Natural killer cell treated with Interleukin-12 subunit alpha and Interleukin-12 subunit beta and Interleukin-15 and Interleukin-18, amount 100 ng/mL, for 72 hours (primary cell): Measurements from ENCODE around the gene AGAP3. TPM values are rescaled to one million over a fixed set of nuclear protein-coding genes. Genes with fewer than 3 reads are reported as not detected.

ENCODE experiments used
- ATAC-seq, 2 donors: fragments of 150-1000 bp; cut with Tn5 transposase in 1 of 2; sonication (Bioruptor Pico), chemical (Tn5 transposase) in 1 of 2; 2 replicates each; pipeline ENCODE4 v1.10.0; 2021
- DNase-seq: peaks from one replicate; pipeline ENCODE4 v3.0.0; 2022; ENCODE audit warnings: low spot score
- H3K27ac Mint-ChIP-seq, 2 donors: 1 replicate in 1 of 2; 2 replicates in 1 of 2; pipeline ENCODE4 v1.8.0; 2022; ENCODE audit warnings: mixed read lengths in 2 of 2, mild to moderate bottlenecking in 1 of 2, moderate library complexity in 1 of 2
- H3K27me3 Mint-ChIP-seq, 2 donors: 1 replicate in 1 of 2; 2 replicates in 1 of 2; pipeline ENCODE4 v1.8.0; 2022; ENCODE audit warnings: mixed read lengths in 2 of 2
- H3K36me3 Mint-ChIP-seq: one replicate; pipeline ENCODE4 v1.8.0; 2022; ENCODE audit warnings: mixed read lengths
- H3K4me1 Mint-ChIP-seq, 2 donors: 1 replicate in 1 of 2; 2 replicates in 1 of 2; pipeline ENCODE4 v1.8.0; 2022; ENCODE audit warnings: low read depth in 2 of 2, mixed read lengths in 2 of 2, mild to moderate bottlenecking in 1 of 2
- H3K4me3 Mint-ChIP-seq: one replicate; pipeline ENCODE4 v1.8.0; 2022; ENCODE audit warnings: mixed read lengths
- H3K9me3 Mint-ChIP-seq: 2 replicates; pipeline ENCODE4 v1.8.0; 2022; ENCODE audit warnings: mixed read lengths
- total RNA-seq, 2 donors: library from RNA; stranded (reverse); gene quantifications; one replicate each; pipeline ENCODE4 v1.2.3, GENCODE V29; 2022

AGAP3 gene
- total RNA-seq, 2 donors from 2014 or later: 28.4 to 101 TPM

DNA sequence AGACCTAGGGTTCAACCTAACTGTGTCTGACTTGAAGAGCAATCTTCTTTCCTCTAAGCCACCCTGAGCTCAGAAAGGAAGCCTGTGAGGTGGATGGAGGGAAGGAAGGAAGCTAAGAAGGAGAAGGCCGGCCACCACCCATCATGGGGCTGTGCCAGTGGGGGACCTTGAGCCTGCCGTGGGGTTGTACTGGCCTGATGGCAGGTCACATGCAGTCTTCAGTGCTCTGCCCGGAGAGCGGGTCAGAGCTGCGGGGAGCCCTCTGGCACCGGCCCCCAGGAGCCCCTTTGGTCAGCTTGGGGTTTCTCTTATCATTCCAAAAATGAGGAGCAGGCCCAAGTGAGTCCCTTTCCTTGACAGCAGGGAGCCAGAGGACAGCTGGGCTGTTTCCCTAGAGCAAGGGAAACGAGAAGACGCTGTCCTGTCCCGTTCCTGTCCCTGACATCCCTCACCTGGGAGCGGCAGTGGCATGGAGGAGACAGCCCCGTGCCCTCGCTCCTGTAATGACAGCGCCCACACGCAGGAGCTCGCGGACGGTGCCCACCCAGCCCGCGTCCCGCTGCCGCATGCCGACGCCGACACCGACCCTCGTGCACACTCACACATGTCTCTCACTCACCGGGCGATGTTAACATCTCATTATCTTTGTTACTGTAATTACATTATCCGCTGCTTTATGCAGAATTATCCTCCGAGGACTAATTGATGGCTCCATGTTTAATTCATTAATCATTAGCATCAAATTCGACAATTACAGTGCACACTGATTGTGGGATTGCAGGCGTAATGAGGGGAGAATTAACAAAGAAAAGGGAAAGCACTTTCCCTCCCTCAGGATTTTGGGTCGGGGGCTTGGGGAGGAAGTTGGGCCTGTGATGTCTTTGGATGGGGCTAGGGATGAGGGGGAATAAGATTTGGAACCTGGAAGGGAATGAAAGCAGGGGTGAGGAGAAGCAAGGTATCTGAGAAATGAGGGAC, 49.9 kb downstream of the AGAP3 start:
- no peak overlapping the region for H3K4me3 Mint-ChIP-seq
- DNase-seq (peak; percentile 57), ATAC-seq (no peak)
- no peaks in the 10 kb centered on the region for H3K9me3 Mint-ChIP-seq
- H3K4me1 Mint-ChIP-seq: no peaks in the 10 kb centered on the region
- no peaks in the 10 kb centered on the region for H3K36me3 Mint-ChIP-seq
- H3K27me3 Mint-ChIP-seq: no peaks in the 10 kb centered on the region
- no peak overlapping the region for H3K27ac Mint-ChIP-seq

DNA sequence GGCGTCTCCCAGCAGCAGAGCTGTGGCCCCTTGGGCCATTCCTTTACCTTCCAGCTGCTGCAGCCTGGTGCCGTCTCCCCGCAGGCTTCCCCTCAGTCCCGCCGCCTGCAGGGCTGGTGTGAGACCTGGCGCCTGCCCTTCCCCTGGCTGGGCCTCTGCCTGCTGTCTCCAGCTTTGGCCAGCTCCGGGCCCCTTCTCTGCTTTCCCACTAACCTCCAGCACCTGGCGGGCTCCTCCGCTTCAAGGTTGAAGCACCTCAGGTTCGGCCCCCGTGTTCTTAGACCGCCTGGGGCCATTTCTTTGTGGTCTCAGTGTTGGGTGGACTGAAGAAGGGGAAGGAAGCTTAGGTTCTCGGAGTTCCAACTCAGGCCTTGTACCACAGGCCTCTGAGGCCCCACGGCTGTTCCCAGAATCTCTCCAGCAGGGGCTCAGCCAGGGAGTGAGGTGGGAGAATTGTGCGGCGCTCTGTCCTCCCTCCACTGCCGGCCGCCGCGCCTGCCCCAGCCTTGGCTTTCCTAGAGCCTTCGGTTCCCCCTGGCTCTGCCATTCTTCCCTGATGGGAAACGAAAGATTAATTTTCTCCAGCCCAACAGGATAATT, 50.9 kb downstream of the AGAP3 start:
- DNase-seq: peak; percentile 49
- H3K4me1 Mint-ChIP-seq: no peaks in the 10 kb centered on the region
- H3K9me3 Mint-ChIP-seq: no peaks in the 10 kb centered on the region
- H3K36me3 Mint-ChIP-seq: no peaks in the 10 kb centered on the region
- H3K27ac Mint-ChIP-seq: no peak overlapping the region
- no peak overlapping the region for H3K4me3 Mint-ChIP-seq
- no peaks in the 10 kb centered on the region for H3K27me3 Mint-ChIP-seq
- ATAC-seq: no peak

DNA sequence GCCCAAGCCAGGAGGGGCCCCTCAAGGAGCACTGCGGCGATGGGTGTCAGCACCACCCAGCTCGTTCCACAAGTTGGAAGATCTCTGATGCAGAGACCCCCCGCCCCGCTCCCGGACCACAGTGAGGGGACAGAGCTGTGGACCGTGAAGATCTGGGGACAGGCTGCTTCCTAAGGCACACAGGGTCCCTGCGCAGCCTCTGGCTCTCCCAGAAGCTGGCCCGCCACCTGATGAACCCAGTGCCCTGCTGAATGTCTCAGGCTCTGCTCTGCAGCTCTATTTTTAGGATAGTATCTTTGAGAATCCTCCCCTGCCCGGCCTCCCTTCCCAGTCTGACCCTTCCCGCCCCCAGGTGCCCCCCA, 51.5 kb downstream of the AGAP3 start:
- peak; percentile 48 for DNase-seq
- no peaks in the 10 kb centered on the region for H3K36me3 Mint-ChIP-seq
- no peak overlapping the region for H3K27ac Mint-ChIP-seq

DNA sequence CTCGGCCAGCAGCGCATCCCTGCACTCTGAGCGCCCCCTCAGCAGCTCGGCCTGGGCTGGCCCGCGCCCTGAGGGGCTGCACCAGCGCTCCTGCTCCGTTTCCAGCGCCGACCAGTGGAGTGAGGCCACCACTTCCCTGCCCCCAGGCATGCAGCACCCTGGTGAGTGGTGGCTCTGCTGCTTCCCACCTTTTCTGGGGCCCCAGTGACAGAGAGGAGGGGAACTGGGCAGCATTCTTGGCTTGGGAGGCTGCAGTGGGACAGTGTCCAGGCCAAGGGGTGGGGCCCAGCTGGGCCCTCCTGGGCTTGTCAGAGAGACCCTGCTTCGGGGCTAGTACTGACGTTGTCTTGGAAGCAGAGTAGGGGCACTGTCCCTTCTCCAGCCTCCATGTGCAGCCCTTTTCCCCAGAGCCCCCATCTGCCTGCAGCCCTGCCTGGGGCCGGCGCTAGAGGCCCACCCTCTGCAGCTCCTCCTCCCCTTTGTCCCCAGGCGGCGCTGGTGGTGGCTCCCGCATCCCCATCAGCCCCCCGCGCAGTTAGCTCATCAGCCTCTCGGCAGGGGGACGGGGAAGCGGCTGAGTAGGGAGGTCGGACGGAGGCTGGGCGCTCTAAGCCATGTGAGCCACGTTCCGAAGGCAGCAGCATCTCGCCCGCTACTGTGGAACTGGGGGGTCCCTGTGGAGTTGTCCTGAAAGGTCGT, 52.0 kb downstream of the AGAP3 start:
- Mint-ChIP-seq H3K4me1 (no peaks in the 10 kb centered on the region), H3K27me3 (no peaks in the 10 kb centered on the region), H3K27ac (no peak overlapping the region), H3K9me3 (no peaks in the 10 kb centered on the region), H3K36me3 (no peaks in the 10 kb centered on the region), H3K4me3 (no peak overlapping the region)
- peak; percentile 59 for DNase-seq
- ATAC-seq: peak in 1 of 2 donors; percentile 2

More for the DNA sequence above, 51.5 kb downstream of the AGAP3 start:
- no peaks in the 10 kb centered on the region for H3K27me3 Mint-ChIP-seq
- H3K4me3 Mint-ChIP-seq: no peak overlapping the region
- no peak for ATAC-seq
- H3K4me1 Mint-ChIP-seq: no peaks in the 10 kb centered on the region
- no peaks in the 10 kb centered on the region for H3K9me3 Mint-ChIP-seq

DNA sequence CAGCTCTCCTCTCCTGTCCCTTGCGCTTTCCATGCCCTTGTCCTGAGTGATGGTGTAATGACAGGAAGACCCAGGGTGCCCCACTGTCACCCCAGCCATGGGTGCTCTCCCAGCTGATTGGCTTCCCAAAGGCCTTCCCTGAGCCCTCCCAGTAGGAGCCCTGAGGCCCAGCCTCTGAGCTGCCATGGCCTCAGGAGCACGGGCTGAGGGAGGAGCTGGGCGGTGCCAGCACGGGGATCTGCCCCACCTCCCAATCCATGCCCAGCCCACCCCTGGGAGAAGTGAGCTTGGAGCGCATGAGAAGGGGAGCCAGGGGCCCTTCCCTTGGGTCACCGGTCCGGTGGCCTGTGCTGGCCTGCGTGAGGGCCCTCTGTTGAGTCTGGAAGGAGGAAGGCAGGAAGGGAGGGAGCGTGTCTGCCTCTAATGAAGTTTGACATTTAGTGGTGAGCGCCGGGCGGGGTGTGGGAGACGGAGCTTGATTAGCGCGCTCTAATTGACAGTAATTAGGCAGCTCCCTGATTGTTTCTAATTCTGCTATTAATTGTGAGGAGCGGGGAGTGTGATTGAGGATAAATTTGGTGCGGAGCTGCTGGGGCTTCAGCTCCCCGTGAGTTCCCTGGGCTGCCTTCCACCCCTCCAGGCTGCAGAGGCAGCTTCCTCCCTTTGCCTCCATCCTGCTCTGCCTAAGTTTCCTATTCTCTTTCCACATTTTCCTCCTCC, 53.0 kb downstream of the AGAP3 start:
- Mint-ChIP-seq H3K27me3 (no peaks in the 10 kb centered on the region), H3K36me3 (no peaks in the 10 kb centered on the region), H3K4me3 (no peak overlapping the region), H3K4me1 (no peaks in the 10 kb centered on the region), H3K27ac (no peak overlapping the region), H3K9me3 (no peaks in the 10 kb centered on the region)
- peak; percentile 55 for DNase-seq
- no peak for ATAC-seq

DNA sequence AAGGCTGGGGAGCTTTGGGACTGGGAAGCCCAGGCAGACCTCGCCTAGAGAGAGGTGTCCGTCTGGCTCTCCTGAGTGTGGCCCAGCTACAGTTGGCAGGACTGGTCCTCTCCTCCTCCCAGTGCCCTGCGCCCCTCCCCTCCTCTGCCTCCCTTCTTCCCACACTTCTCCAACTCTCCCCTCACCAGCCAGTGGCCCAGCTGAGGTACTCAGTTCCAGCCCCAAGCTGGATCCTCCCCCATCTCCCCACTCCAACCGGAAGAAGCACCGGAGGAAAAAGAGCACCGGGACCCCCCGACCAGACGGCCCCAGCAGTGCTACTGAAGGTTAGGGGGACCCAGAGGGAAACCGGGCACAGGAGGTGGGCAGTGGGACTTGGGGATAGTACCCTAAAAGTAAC, 53.5 kb downstream of the AGAP3 start:
- Mint-ChIP-seq H3K4me3 (no peak overlapping the region), H3K27ac (no peak overlapping the region), H3K36me3 (no peaks in the 10 kb centered on the region), H3K4me1 (no peaks in the 10 kb centered on the region), H3K9me3 (no peaks in the 10 kb centered on the region), H3K27me3 (no peaks in the 10 kb centered on the region)
- ATAC-seq (no peak), DNase-seq (no peak)

DNA sequence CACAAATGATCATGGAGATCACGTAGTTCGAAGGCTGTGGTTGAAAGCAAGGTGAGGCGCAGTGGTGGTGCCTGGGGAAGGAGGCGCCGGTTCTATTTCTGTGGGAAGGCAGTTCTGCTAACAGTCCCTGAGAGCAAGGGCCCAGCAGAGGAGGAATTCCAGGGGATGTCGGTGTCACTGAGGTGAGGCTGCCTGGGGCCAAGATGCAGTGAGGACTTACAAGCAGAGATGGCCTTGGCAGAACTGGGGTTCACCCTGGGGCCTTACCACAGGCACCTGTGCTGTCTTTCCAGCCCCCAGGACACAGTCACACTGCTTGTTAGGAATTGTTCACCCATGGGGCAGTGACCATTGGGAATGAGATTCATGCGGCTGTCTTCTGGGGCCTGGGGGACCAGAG, 54.6 kb downstream of the AGAP3 start:
- Mint-ChIP-seq H3K27ac (no peak overlapping the region), H3K4me3 (no peak overlapping the region), H3K9me3 (no peaks in the 10 kb centered on the region), H3K36me3 (no peaks in the 10 kb centered on the region), H3K4me1 (no peaks in the 10 kb centered on the region), H3K27me3 (no peaks in the 10 kb centered on the region)
- no peak for ATAC-seq
- no peak for DNase-seq

DNA sequence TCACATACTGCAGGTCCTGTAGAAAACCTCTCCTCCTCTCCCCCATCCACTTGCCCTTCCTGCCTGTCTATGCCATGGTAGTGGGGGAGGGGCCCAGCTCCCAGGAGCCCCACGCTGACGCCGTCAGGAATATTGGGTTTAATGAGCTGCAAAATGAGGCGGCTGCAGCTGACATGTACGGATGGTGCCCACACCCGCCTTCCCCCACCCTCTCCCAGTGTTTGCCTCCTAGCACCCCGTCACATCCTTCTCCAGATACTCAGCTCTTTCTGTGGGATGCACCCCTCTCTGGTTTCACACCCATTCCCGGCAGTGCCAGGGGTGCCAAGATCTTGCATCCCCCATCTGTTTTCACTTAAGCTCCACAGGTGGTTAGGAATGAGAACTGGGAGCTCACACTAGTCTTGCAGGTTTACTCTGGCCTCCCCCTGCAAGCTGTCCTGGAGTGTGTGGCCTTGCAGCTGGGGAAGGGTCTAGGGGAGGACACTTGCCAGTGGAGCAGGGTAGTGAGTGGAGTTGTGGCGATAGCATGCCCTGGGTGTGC, 55.1 kb downstream of the AGAP3 start:
- no peak overlapping the region for H3K27ac Mint-ChIP-seq
- no peak for DNase-seq
- no peaks in the 10 kb centered on the region for H3K27me3 Mint-ChIP-seq
- H3K36me3 Mint-ChIP-seq: no peaks in the 10 kb centered on the region
- no peak overlapping the region for H3K4me3 Mint-ChIP-seq
- no peak for ATAC-seq
- H3K4me1 Mint-ChIP-seq: no peaks in the 10 kb centered on the region
- no peaks in the 10 kb centered on the region for H3K9me3 Mint-ChIP-seq

DNA sequence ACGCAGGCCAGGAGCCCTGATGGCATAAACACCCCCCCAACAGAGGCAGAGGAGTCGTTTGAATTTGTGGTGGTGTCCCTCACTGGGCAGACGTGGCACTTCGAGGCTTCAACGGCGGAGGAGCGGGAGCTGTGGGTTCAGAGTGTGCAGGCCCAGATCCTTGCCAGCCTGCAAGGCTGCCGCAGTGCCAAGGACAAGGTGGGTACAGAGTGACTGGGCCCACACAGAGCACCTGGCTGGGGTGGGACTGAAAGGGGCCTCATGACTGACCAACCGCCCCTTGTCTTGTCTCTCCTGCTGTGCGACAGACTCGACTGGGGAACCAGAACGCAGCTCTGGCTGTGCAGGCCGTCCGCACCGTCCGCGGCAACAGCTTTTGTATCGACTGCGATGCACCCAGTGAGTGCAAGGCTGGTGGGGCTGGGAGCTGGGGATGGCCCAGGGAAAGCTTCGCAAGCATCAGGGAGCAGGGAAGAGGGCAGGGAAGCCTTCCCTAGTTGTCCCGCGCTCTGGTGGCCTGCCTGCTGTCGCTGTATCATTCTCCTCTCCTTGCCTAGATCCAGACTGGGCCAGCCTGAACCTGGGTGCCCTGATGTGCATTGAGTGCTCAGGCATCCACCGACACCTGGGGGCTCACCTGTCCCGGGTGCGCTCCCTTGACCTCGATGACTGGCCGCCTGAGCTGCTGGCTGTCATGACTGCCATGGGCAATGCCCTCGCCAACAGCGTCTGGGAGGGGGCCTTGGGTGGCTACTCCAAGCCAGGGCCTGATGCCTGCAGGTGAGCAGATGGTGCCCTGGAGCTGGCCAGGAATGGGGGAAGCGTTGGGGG, 55.8 kb downstream of the AGAP3 start:
- Mint-ChIP-seq H3K4me1 (no peaks in the 10 kb centered on the region), H3K27ac (no peak overlapping the region), H3K4me3 (no peak overlapping the region), H3K9me3 (no peaks in the 10 kb centered on the region), H3K27me3 (no peaks in the 10 kb centered on the region), H3K36me3 (no peaks in the 10 kb centered on the region)
- DNase-seq (no peak), ATAC-seq (no peak)

DNA sequence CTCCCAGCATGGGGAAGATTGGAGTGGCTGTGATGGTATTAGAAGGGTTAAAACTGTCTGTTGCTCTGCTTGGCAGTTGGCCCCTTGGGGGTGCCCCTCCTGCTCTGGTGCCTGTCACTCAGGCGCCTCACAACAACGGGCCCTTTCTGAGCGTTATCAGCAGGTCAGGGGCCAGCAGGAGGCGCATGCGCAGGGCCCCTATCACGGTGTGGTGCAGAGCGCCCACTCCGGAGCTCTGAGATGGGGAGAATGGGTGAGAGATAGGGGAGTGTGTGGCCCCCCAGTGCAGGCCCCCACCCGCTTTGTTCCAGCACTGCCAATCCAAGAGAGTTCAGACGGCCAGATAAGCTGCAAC, 56.4 kb downstream of the AGAP3 start:
- ATAC-seq: no peak
- H3K27me3 Mint-ChIP-seq: no peaks in the 10 kb centered on the region
- no peaks in the 10 kb centered on the region for H3K9me3 Mint-ChIP-seq
- H3K36me3 Mint-ChIP-seq: no peaks in the 10 kb centered on the region
- H3K27ac Mint-ChIP-seq: no peak overlapping the region
- H3K4me1 Mint-ChIP-seq: no peaks in the 10 kb centered on the region
- no peak for DNase-seq
- no peak overlapping the region for H3K4me3 Mint-ChIP-seq

DNA sequence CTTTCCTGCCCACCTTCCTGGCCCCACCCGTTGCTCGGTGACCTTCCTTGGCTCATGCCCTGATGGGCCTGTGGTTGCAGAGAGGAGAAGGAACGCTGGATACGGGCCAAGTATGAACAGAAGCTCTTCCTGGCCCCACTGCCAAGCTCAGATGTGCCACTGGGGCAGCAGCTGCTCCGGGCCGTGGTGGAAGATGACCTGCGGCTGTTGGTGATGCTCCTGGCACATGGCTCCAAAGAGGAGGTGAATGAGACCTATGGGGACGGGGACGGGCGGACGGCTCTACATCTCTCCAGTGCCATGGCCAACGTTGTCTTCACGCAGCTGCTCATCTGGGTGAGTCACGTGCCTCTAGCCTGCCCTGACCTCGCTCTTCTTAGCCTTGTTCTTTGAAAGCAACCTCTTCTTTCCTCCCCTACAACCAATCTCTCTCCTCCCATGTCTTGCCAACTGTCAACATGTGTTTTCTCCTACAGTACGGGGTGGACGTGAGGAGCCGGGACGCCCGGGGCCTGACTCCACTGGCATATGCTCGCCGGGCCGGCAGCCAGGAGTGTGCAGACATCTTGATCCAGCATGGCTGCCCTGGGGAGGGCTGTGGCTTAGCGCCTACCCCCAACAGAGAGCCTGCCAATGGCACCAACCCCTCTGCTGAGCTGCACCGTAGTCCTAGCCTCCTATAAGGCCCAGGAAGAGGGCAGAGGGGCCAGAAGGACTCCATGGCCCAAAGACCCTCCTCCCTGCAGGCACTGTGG, 57.2 kb downstream of the AGAP3 start:
- Mint-ChIP-seq H3K27me3 (no peaks in the 10 kb centered on the region), H3K4me1 (no peaks in the 10 kb centered on the region), H3K36me3 (no peaks in the 10 kb centered on the region), H3K4me3 (no peak overlapping the region), H3K27ac (no peak overlapping the region), H3K9me3 (no peaks in the 10 kb centered on the region)
- ATAC-seq (no peak), DNase-seq (no peak)

DNA sequence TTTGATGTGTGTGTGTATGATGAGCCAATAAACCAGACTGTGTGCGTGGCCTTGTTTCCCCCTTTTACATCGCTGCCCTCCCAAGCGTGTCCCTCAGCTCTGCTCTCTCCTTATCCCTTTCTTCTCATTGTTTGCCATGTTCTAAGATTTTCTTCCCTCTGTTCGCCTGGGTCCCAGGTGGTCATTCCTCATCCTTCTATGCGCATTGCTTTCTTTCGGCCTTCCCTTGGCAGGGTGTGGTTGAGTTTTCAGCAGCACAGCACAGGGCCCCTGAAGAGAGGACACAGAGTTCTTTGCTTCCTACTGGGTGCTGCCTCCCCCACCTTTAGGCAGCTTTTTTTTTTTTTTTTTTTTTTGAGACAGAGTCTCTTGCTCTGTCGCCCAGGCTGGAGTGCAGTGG, 58.1 kb downstream of the AGAP3 start:
- DNase-seq (no peak), ATAC-seq (no peak)
- H3K36me3 Mint-ChIP-seq: no peaks in the 10 kb centered on the region
- H3K9me3 Mint-ChIP-seq: no peaks in the 10 kb centered on the region
- H3K4me1 Mint-ChIP-seq: no peaks in the 10 kb centered on the region
- peaks cover 0 to 3% of the 10 kb centered on the region in 2 donors for H3K27me3 Mint-ChIP-seq
- H3K4me3 Mint-ChIP-seq: no peak overlapping the region
- no peak overlapping the region for H3K27ac Mint-ChIP-seq
